Measurements from ENCODE around the gene LRRC40.

LRRC40 gene

DNA sequence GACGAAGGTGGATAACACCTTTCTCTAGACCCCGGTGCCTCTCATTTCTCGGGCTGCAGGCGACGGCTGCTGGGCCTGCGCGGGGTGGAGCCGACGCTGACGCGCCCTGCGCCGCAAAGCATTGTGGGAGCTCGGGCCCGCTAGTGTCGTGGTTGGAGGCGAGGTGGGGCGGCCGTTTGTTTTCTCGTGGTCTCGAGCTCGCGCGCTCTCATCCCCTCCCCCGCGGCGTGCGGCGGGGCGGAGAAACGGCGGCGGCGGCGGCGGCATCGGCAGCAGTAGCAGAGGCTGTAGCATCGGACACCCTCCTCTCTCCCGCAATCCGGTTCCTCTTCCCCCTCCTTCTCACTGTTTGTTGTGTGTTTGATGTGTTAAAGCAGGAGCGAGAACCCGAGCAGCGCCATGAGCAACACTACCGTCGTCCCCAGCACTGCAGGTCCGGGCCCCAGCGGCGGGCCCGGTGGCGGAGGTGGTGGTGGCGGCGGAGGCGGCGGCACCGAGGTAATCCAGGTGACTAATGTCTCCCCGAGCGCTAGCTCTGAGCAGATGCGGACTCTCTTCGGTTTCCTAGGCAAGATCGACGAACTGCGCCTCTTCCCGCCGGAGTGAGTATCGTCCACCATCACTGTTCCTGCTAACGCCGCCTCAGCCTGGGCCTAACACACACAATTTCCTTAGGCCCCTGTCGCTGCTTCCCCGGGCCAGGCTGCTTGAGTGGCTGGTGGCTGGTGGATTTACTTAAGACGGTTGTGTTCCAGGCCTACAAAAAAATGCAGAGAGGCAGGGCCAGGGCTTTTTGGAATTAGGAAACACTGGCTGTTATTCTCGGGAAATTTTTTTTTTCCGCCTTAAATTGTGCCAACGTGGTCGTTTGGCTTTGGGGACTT is 16.1 kb upstream of the LRRC40 start, which contains the start of gene SRSF11:
SRSF11 (plus strand) TSS at position 143 of the 884 bp plus-strand sequence; CDS start at position 400, 257 bp downstream.
- TF ChIP-seq, protein P1, sequence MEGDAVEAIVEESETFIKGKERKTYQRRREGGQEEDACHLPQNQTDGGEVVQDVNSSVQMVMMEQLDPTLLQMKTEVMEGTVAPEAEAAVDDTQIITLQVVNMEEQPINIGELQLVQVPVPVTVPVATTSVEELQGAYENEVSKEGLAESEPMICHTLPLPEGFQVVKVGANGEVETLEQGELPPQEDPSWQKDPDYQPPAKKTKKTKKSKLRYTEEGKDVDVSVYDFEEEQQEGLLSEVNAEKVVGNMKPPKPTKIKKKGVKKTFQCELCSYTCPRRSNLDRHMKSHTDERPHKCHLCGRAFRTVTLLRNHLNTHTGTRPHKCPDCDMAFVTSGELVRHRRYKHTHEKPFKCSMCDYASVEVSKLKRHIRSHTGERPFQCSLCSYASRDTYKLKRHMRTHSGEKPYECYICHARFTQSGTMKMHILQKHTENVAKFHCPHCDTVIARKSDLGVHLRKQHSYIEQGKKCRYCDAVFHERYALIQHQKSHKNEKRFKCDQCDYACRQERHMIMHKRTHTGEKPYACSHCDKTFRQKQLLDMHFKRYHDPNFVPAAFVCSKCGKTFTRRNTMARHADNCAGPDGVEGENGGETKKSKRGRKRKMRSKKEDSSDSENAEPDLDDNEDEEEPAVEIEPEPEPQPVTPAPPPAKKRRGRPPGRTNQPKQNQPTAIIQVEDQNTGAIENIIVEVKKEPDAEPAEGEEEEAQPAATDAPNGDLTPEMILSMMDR (IDR thresholded peaks at IDR 0.05; ENCODE audit: insufficient read depth, low read length) = no peak
- TF ChIP-seq POLR2AphosphoS5 (IDR thresholded peaks at IDR 0.05; ENCODE audit: low read depth) (peak; percentile 95), GABPA (IDR thresholded peaks at IDR 0.05; ENCODE audit: low read depth) (0 out of 2 replicates have a peak, but pooled peaks have one; percentile 16), SPI1 (IDR thresholded peaks at IDR 0.05; ENCODE audit: borderline replicate concordance, low read depth) (no peak)
- TF ChIP-seq, protein P2, sequence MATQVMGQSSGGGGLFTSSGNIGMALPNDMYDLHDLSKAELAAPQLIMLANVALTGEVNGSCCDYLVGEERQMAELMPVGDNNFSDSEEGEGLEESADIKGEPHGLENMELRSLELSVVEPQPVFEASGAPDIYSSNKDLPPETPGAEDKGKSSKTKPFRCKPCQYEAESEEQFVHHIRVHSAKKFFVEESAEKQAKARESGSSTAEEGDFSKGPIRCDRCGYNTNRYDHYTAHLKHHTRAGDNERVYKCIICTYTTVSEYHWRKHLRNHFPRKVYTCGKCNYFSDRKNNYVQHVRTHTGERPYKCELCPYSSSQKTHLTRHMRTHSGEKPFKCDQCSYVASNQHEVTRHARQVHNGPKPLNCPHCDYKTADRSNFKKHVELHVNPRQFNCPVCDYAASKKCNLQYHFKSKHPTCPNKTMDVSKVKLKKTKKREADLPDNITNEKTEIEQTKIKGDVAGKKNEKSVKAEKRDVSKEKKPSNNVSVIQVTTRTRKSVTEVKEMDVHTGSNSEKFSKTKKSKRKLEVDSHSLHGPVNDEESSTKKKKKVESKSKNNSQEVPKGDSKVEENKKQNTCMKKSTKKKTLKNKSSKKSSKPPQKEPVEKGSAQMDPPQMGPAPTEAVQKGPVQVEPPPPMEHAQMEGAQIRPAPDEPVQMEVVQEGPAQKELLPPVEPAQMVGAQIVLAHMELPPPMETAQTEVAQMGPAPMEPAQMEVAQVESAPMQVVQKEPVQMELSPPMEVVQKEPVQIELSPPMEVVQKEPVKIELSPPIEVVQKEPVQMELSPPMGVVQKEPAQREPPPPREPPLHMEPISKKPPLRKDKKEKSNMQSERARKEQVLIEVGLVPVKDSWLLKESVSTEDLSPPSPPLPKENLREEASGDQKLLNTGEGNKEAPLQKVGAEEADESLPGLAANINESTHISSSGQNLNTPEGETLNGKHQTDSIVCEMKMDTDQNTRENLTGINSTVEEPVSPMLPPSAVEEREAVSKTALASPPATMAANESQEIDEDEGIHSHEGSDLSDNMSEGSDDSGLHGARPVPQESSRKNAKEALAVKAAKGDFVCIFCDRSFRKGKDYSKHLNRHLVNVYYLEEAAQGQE (IDR thresholded peaks at IDR 0.05; ENCODE audit: insufficient replicate concordance, low read depth) = peak; percentile 55
- Histone ChIP-seq H3K4me3 (replicated peaks; ENCODE audit: insufficient read depth, low read length) (peak within 1 kb of the TSS; percentile 71), H3K27me3 (ENCODE audit: insufficient read depth, poor library complexity, severe bottlenecking) (no peaks in the 10 kb centered on the region), H3K27ac (replicated peaks) (peak within 1 kb of the TSS; percentile 93)
- peak; percentile 73 to 94 for DNase-seq (ENCODE audit: low read depth in 1 of 2, low spot score in 1 of 2)

DNA sequence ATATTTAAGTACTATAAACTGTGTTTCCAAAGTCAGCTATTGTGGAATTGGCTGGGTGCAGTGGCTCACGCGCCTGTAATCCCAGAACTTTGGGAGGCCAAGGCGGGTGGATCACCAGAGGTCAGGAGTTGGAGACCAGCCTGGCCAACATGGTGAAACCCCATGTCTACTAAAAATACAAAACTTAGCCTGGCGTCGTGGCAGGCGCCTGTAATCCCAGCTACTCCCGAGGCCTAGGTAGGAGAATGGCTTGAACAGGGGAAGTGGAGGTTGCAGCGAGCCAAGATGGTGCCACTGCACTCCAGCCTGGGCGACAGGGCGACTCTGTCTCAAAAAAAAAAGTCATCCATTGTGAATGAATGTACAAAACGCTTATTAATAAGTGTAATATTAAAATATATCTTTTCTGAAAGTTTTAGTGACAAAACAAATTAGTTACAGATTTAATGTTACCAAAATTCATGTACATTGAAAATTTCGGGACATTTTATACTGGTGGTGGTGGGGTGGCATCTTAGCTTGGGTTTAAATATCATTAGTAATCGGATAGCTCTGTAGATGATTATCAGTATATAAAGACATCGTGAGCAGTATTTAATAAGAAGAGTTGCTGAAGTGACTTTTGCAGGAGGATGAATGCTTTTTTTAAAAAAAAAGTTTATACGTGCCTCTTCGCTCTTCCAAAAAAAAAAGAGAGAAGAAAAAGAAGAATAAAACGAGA is 15.3 kb upstream of the LRRC40 start:
- Histone ChIP-seq H3K4me3 (replicated peaks; ENCODE audit: insufficient read depth, low read length) (peak overlapping the region; percentile 71), H3K27me3 (ENCODE audit: insufficient read depth, poor library complexity, severe bottlenecking) (no peaks in the 10 kb centered on the region), H3K27ac (replicated peaks) (peak overlapping the region; percentile 93)
- DNase-seq (ENCODE audit: low read depth in 1 of 2, low spot score in 1 of 2) = peak in 1 of 2 experiments; percentile 15
- TF ChIP-seq POLR2AphosphoS5 (IDR thresholded peaks at IDR 0.05; ENCODE audit: low read depth) (no peak), SPI1 (IDR thresholded peaks at IDR 0.05; ENCODE audit: borderline replicate concordance, low read depth) (no peak; the same call in 1 of the 2 replicates), GABPA (IDR thresholded peaks at IDR 0.05; ENCODE audit: low read depth) (no peak)
- TF ChIP-seq, protein P1 (IDR thresholded peaks at IDR 0.05; ENCODE audit: insufficient read depth, low read length) = no peak
- TF ChIP-seq, protein P2 (IDR thresholded peaks at IDR 0.05; ENCODE audit: insufficient replicate concordance, low read depth) = no peak

DNA sequence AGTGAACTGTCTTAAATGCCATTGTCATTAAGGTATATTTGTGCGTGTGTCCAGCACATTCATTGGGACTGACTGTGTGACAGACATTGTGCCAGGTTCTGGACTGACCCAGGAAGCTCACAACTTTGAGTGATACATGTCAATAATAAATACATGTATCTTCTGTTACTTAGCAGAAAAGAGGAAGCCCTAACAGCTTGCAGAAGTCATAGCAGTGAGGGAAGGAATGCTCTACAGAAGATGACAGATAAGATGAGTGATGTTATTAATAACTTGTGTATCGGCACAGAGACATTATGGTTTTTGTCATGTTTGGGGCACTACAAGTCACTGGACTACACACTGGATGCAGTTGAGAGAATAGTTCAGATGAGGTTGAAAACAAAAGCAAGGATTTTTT is 14.6 kb upstream of the LRRC40 start:
- Histone ChIP-seq H3K27me3 (ENCODE audit: insufficient read depth, poor library complexity, severe bottlenecking) (no peaks in the 10 kb centered on the region), H3K4me3 (replicated peaks; ENCODE audit: insufficient read depth, low read length) (no peak overlapping the region), H3K27ac (replicated peaks) (peak overlapping the region; percentile 93)
- TF ChIP-seq GABPA (IDR thresholded peaks at IDR 0.05; ENCODE audit: low read depth) (no peak), SPI1 (IDR thresholded peaks at IDR 0.05; ENCODE audit: borderline replicate concordance, low read depth) (peak; percentile 96), POLR2AphosphoS5 (IDR thresholded peaks at IDR 0.05; ENCODE audit: low read depth) (no peak)
- TF ChIP-seq, protein P2 (IDR thresholded peaks at IDR 0.05; ENCODE audit: insufficient replicate concordance, low read depth) = no peak
- TF ChIP-seq, protein P1 (IDR thresholded peaks at IDR 0.05; ENCODE audit: insufficient read depth, low read length) = no peak
- peak in 1 of 2 experiments; percentile 55 for DNase-seq (ENCODE audit: low read depth in 1 of 2, low spot score in 1 of 2)

Measured in HL-60 (cell line).